ENCODE measurements around the gene BCL2L1.
"Not testable (repeated sequence)": the region's sequence is repeated elsewhere in the genome, so short reads cannot be mapped to it uniquely, and the experiment has no call there.

Gene BCL2L1

DNA sequence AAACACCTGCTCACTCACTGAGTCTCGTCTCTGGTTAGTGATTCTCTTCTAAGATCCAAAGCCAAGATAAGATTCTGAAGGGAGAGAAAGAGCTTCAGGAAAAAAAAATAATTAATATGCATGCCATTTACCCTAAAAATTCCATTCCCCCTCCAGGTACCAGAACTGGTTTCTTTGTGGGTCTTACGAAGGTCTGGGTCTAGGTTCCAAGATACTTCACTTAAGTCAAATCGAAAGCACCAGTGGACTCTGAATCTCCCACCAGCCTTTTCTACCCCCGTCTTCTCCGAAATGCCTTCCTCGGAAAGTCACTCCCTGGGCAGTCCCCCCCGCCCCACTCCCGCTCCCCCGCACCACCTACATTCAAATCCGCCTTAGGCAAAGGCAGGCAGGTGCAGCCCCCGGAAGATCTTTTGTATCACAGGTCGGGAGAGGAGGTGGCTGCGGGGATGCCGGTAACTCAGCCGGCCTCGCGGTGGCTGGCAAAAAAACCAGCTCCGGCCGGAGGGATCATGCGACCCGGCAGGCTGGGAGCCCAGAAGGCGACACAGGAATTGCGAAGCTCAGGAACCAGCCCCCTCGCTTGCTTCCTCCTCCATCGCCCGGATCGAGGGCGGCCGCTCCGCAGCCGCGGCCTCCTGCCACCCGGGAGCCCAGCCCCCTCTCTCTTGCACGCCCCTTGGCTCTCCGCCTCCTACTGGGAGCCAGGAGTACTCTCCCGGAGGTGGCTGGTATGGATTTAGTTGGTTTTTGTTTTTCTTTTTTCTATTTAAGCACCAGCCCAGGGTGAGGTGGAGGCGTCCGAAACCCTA, at the start of gene BCL2L1:
Gene BCL2L1, minus strand, starts transcription at position 612 of the 812 bp plus-strand sequence. CDS start 650 bp downstream, outside the sequence.
- peak; percentile 77 to 80 for DNase-seq

DNA sequence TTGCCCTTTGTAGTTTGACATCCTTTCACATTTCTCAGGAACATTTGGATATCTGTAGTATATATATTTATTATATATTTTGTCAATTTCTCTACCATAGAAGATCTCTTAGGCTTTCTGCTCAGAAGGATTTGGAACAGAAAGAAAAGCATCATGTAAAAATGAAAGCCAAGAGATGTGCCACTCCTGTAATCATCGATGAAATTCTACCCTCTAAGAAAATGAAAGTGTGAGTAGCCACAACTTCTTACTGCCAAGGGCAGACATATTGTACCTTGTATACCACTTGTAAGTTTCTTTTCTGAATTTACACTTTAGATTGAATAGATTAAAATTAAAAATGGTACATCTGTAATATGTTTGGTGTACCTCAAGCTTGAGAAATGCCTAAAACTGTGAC, 47.6 kb upstream of the BCL2L1 start:
- DNase-seq = no peak

DNA sequence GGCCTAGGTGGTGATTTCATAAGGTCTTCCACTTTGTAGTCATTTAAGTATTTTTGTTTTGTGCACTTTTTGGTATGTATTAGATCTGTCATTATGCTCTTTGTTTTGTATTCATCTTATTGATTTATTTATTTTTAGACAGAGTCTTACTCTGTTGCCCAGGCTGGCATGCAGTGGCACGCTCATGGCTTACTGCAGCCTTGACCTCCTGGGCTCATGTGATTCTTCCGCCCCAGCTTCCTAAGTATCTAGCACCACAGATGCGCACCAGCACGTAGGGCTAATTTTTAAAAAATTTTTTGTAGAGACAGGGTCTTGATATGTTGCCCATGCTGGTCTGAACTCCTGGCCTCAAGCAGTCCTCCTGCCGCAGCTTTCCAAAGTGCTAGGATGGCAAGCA, 47.0 kb upstream of the BCL2L1 start:
- no peak for DNase-seq

GRCh38 chr20:31767805-31768204, 45.1 kb upstream of the BCL2L1 start:
- DNase-seq = no peak

DNA sequence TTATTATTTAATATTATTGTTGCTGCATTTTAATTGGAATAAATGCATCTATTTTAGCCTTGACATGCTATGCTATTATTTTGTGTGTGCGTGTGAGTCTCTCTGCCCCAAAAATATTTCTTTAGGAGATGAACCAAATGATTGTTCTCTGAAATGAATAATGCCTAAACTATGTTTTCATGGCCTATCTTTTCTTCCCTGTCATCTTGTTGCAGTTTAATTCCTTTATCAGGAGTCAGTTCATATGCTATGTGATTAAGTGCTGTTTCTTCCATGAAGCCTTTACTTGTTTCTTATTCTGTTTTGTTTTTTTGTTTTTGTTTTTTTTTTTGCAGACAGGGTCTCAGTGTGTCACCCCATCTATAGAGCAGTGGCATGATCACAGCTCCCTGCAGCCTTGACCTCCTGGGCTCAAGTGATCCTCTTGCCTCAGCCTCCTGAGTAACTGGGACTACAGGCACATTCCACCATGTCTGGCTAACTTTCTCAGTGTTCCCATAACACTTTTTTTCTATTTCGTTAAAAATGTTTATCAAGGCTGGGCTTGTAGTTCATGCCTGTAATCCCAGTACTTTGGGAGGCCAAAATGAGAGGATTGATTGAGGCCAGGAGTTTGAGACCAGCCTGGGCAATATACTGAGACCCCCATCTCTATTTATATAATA, 42.1 kb upstream of the BCL2L1 start:
- no peak for DNase-seq

DNA sequence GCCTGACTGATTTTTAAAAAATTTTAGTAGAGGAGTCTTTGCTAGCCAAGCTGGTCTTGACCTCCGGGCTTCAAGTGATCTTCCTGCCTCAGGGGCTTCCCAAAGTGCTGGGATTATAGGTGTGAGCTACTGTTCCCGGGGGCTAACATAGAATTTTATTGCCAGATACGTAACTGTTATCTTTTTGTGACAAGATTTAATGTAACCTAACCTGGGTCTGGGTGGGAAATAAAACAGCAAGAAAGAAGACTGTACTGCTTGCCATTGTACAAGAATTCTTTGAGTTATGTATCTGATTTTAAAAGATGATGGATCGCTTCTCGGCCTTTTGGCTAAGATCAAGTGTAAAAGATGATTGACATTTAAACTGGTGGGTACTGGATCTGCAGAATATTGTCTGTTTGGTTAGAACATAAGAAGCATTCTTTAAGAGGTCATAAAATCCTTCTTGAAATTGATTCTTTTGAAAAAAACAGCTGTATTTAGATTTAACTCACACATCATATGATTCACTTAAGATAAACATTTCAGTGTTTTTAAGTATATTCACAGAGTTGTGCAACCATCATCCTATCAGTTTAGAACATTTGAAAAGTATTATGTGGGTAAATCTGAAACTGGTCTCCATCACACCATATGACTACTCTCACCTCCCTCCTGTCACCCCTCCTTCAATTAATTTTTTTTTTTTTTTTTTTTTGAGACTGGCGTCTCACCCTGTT, 38.0 kb upstream of the BCL2L1 start:
- no peak for DNase-seq

DNA sequence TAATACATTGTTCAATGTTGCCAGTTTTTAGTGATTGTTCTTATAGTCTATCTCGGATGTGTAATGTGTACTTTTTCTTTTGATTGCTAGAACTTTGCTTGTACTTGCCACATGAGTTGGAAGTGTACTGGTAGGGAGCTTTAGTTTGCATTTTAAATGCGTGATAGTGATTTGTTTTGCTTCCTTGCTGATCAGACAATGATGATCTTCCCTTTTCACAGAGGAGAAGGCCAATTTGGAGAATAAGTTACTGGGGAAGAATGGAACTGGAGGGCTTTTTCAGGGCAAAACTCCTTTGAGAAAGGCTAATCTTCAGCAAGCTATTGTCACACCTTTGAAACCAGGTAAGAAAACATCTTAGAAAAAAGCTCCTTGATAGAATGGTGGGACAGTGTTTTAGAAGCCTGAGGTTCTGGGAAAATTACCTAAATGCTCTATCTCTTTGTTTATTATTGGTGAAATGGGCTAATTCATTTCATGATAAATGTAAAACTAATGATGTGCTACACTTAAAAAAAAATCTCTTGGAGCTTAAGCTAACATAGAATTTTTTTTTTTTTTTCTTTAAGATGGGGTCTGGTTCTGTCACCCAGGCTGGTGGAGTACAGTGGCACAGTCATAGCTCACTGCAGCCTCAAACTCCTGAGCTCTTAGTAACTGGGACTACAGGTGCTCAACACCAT, 37.3 kb upstream of the BCL2L1 start:
- DNase-seq = no peak

- no peak for DNase-seq
Measured at GRCh38 chr20:31758991-31759390, 36.3 kb upstream of the BCL2L1 start.

- no peak for DNase-seq
Measured at GRCh38 chr20:31758521-31758920, 35.9 kb upstream of the BCL2L1 start.

DNA sequence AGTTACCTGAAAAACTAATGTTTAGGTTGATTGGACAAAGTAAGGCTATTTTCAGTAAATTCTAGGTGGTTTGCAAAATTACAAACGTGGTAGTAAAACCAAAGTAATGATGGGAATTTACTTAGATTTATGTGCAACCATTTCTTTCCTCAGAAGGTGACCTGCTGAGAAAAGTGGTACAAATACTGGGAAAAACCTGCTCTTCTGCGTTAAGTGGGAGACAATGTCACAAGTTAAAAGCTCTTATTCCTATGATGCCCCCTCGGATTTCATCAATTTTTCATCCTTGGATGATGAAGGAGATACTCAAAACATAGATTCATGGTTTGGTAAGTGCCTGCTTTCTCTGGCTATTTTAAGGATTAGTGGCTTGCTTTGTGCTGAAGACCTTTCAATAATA, 34.6 kb upstream of the BCL2L1 start:
- DNase-seq = no peak

- no peak for DNase-seq
Measured at GRCh38 chr20:31751126-31751525, 28.5 kb upstream of the BCL2L1 start.

DNA sequence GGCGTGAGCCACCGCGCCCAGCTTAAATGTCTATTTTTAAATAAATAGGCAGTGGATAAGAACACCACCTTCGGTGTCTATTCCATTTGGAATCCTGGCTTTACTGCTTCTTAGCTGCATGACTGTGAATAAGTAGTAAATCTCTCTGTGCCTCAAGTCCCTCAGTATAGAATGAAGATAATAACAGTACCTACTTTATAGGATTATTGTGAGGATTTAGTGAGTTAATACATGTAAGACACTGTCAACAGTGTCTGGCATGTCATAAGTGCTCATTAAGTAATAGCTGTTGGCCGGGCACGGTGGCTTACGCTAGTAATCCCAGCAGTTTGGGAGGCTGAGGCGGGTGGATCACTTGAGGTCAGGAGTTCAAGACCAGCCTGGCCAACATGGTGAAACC, 26.6 kb upstream of the BCL2L1 start:
- DNase-seq = no peak

DNA sequence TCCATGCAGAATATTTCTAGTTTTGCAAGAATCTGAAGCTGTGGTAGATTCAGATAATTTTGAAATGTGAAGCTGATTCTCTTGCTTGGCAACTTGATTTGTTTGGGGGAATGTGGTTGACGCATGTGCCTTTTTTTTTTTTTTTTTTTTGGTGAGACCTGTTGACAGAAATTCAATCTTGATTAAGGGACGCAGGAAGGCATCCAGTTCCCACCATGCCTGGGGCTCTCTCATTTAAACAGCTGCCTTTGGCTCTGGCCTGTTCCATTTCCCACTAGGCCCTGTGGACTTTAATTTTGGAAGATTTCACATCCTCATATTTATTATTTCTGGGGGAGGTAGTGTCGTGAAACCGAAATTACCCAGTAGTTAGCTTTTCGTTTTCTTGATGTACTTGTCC, 25.0 kb upstream of the BCL2L1 start:
- no peak for DNase-seq

- DNase-seq = not testable (repeated sequence)
Measured at GRCh38 chr20:31747028-31747427, 24.4 kb upstream of the BCL2L1 start.

GRCh38 chr20:31746068-31746878, 23.6 kb upstream of the BCL2L1 start:
- DNase-seq = no peak

- DNase-seq = no peak
Measured at GRCh38 chr20:31740656-31741323, 18.1 kb upstream of the BCL2L1 start.

DNA sequence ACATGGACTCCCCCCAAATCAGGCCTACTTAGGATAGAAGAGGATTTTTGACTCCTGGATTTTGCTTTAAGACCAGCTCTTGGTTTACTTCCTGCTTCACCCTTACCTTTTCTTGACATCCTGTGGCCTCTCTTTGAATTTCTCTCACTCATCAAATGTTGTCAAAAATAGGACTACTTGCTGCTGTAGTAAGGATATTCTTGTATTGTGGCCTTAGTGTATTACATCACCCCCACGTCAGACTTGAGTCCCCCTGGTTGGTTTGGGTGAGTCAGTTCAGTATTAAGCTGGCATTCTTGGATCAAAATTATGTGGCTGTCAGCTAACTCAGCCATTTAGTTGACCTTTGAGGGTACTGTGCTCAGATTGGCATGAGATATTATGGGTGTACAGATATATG, 17.5 kb upstream of the BCL2L1 start:
- DNase-seq = no peak

DNA sequence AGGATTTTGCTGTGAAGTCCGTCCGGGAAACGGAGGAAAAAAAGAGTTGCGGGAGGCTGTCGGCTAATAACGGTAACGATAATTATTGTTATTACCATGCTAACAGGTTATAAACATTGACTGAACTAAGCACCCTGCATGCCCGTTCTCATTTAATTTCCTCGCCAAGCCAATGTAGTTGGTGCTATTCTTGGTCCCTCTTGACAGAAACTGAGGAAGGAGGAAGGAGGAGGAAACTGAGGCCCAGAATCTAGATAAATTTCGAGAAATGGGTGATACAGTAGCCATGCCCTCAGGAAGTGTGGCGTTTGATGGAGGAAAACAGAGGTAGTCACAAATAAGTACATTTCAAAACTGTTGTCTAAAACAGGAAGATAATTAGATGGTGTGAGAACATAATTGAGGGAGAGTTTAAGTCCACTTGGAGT, 16.9 kb upstream of the BCL2L1 start:
- DNase-seq = no peak

DNA sequence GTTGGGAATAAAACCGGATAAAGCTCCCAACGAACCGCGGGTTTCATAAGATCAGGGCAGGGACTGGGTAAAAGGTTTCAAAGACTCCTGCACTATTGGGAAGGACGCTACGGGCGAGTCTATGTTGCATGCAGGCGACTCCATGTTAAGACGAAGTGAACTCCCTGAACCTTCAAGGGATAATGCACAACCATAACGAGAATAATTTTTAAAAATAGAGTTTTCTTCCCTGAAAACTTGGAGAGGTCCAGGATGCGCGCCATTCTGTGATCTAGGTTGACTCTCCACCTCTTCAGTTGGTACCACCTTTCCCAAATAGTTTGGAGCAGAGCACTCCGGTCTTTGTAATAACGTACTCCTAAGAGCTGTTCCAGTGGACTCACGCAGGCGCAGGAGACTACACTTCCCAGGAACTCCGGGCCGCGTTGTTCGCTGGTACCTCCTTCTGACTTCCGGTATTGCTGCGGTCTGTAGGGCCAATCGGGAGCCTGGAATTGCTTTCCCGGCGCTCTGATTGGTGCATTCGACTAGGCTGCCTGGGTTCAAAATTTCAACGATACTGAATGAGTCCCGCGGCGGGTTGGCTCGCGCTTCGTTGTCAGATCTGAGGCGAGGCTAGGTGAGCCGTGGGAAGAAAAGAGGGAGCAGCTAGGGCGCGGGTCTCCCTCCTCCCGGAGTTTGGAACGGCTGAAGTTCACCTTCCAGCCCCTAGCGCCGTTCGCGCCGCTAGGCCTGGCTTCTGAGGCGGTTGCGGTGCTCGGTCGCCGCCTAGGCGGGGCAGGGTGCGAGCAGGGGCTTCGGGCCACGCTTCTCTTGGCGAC, 16.3 kb upstream of the BCL2L1 start, which contains the start of gene TPX2:
Gene TPX2, plus strand, starts transcription at position 562 of the 821 bp plus-strand sequence. CDS start 18,187 bp downstream, outside the sequence.
- DNase-seq = peak; percentile 95 to 96

DNA sequence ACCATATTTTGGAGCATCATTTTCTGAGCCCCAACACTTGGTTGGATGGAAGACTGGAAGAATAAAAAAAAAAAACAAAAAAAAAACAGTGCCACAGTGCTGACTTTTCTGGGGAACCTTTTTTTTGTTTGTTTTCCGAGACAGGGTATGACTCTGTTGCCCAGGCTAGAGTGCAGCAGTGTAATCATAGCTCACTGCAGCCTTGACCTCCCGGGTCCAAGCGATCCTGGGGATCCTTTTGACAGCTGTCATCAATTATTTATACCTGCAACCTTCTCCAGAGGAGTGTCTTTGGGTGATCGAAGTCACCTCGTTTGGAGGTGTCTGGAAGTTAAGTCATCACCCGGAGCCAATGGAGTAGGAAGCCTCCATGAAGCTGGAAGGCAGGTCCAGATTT, 8.7 kb upstream of the BCL2L1 start:
- no peak for DNase-seq

Measured in hippocampal formation (tissue), 2 donors.